DND-41 (cell line): ENCODE results near the gene ZNF518B.
A peak's percentile ranks its signal among the peaks of the same experiment; 100 is the strongest.

Experiments
- ATAC-seq: fragments of 200-7000 bp; cut with Tn5 transposase; 3 replicates; pipeline ENCODE4 v1.9.1; 2021; ENCODE audit warnings: low read depth; ENCODE audit not compliant: insufficient read depth
- DNase-seq: peaks from one replicate; pipeline ENCODE4 v3.0.0-alpha.2; 2020
- H2AFZ ChIP-seq: 2 replicates; pipeline ENCODE4 v1.6.0; 2012; ENCODE audit warnings: low read depth, low read length
- H3K27ac ChIP-seq: 2 replicates; pipeline ENCODE4 v1.5.1; 2012; ENCODE audit warnings: low read length, inconsistent platforms
- H3K27me3 ChIP-seq: fragments of 200-600 bp; sonication (generic); 2 replicates; pipeline ENCODE4 v1.6.0; 2012; ENCODE audit warnings: low read length, mild to moderate bottlenecking, inconsistent platforms; ENCODE audit not compliant: insufficient read depth, poor library complexity
- H3K36me3 ChIP-seq: 2 replicates; pipeline ENCODE4 v1.5.1; 2012; ENCODE audit warnings: low read length, inconsistent platforms; ENCODE audit not compliant: insufficient read depth
- H3K4me1 ChIP-seq: 2 replicates; pipeline ENCODE4 v1.5.1; 2012; ENCODE audit warnings: mild to moderate bottlenecking, low read length; ENCODE audit not compliant: insufficient read depth
- H3K4me2 ChIP-seq: 2 replicates; pipeline ENCODE4 v1.6.0; 2012; ENCODE audit warnings: mild to moderate bottlenecking, moderate library complexity, low read length, inconsistent platforms; ENCODE audit not compliant: insufficient read depth
- H3K4me3 ChIP-seq, 2 experiments: fragments of 200-600 bp in 1 of 2; shearing (Covaris generic) in 1 of 2; 2 replicates each; pipeline ENCODE4 v1.5.1; 2012 to 2016; ENCODE audit warnings: inconsistent platforms in 2 of 2, low read length in 2 of 2, mild to moderate bottlenecking in 2 of 2, low read depth in 1 of 2, moderate library complexity in 1 of 2
- H3K79me2 ChIP-seq: 2 replicates; pipeline ENCODE4 v1.6.0; 2012; ENCODE audit warnings: low read length, inconsistent platforms; ENCODE audit not compliant: insufficient read depth
- H3K9ac ChIP-seq: 2 replicates; pipeline ENCODE4 v1.6.0; 2012; ENCODE audit warnings: low read depth, mild to moderate bottlenecking, inconsistent platforms, low read length, moderate library complexity
- H3K9me3 ChIP-seq: 2 replicates; pipeline ENCODE4 v1.5.1; 2012; ENCODE audit warnings: low read length, moderate library complexity, mild to moderate bottlenecking, inconsistent platforms; ENCODE audit not compliant: insufficient read depth, severe bottlenecking
- H4K20me1 ChIP-seq: 2 replicates; pipeline ENCODE4 v1.6.0; 2012; ENCODE audit warnings: low read length; ENCODE audit not compliant: insufficient read depth
- EZH2 ChIP-seq: IDR thresholded peaks from 3 replicates; pipeline ENCODE4 v1.6.1; 2012; ENCODE audit warnings: borderline replicate concordance, low read depth, mild to moderate bottlenecking, moderate library complexity, low read length, inconsistent platforms; ENCODE audit not compliant: severe bottlenecking
- TF ChIP-seq, protein P1 (sequence below): IDR thresholded peaks from 2 replicates; pipeline ENCODE4 v1.5.1; 2012; ENCODE audit warnings: borderline replicate concordance, low read length, moderate library complexity, mild to moderate bottlenecking; ENCODE audit not compliant: poor library complexity, severe bottlenecking; ENCODE audit errors: extremely low read depth

Gene ZNF518B

DNA sequence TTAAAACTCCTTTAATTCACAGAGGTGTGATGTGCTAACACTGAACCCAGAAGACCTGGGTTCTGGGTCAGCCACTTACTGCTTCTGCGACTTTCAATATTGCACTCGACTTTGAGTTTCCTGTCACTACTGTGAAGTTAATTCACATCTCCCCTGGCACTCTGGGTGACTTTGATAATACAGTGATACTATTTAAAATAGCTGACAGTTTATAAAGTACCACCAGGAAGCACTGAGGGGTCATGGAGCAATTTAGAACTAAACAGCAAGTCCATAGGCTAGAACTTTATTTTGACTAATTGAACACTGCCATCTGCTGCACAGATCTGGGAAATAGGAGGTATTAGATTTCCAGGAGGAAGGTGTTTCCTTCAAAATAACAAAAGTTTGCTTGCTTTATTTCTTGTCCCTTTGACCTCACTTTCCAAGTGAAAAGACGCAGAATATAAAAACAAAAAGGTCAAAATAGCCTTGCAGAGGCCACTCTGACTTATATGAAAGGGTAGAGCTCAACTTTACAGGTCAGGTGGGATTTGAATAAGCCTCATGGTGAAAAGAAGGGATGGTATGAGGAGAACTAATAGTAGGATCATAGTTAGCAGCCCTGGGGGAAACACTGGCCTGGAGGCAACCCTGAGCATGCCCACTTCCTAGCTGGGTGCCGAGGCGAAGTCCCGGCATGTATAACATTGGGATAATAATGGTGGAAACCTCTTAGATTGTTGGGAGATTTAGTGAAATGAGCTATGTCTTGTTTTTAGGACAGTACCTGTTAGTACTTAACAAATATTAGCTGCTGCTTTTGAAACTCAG, 53.4 kb downstream of the ZNF518B start:
- ATAC-seq: peak; percentile 56; the same call in 2 of the 3 replicates
- H3K4me3 ChIP-seq: no peak overlapping the region
- no peaks in the 10 kb centered on the region for H3K27me3 ChIP-seq
- no peaks in the 10 kb centered on the region for H3K79me2 ChIP-seq
- DNase-seq: peak; percentile 9
- no peaks in the 10 kb centered on the region for H3K9me3 ChIP-seq
- H3K4me1 ChIP-seq: no peaks in the 10 kb centered on the region
- no peaks in the 10 kb centered on the region for H4K20me1 ChIP-seq
- H3K9ac ChIP-seq: no peak overlapping the region
- no peak overlapping the region for H2AFZ ChIP-seq
- H3K4me2 ChIP-seq: no peak overlapping the region
- TF ChIP-seq, protein P1, sequence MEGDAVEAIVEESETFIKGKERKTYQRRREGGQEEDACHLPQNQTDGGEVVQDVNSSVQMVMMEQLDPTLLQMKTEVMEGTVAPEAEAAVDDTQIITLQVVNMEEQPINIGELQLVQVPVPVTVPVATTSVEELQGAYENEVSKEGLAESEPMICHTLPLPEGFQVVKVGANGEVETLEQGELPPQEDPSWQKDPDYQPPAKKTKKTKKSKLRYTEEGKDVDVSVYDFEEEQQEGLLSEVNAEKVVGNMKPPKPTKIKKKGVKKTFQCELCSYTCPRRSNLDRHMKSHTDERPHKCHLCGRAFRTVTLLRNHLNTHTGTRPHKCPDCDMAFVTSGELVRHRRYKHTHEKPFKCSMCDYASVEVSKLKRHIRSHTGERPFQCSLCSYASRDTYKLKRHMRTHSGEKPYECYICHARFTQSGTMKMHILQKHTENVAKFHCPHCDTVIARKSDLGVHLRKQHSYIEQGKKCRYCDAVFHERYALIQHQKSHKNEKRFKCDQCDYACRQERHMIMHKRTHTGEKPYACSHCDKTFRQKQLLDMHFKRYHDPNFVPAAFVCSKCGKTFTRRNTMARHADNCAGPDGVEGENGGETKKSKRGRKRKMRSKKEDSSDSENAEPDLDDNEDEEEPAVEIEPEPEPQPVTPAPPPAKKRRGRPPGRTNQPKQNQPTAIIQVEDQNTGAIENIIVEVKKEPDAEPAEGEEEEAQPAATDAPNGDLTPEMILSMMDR: peak; percentile 52
- no peak for TF ChIP-seq EZH2
- H3K27ac ChIP-seq: no peak overlapping the region
- no peaks in the 10 kb centered on the region for H3K36me3 ChIP-seq

DNA sequence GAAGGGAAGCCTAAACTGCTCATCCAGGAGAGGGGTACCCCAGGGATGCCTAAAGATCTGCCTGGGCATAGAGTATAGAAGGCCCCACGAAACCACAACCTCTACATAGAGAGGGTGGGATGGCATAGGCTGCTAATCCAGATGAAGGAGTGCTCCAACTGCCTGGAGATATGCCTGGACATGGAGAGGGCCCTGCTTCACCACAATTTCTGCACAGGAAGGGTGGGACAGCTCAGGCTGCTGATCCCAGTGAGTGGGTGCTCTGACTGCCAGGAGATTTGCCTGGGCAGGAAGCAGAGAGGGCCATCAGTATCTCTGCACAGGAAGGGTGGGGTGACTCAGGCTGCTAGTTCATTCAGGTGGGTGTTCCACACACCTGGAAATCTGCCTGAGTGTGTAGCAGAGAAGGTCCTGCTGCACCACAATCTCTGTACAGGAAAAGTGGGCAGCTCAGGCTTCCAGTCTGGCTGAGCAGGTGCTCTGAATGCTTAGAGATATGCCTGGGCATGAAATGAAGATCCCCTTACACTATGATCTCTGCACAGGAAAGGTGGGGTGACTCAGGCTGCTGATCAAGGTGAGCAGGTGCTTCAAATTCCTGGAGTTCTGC, 61.1 kb downstream of the ZNF518B start:
- Histone ChIP-seq H3K4me3 (no peak overlapping the region), H3K36me3 (no peaks in the 10 kb centered on the region), H2AFZ (no peak overlapping the region), H3K27me3 (no peaks in the 10 kb centered on the region), H3K27ac (no peak overlapping the region), H4K20me1 (no peaks in the 10 kb centered on the region), H3K9me3 (no peaks in the 10 kb centered on the region), H3K4me2 (no peak overlapping the region), H3K79me2 (no peaks in the 10 kb centered on the region), H3K9ac (no peak overlapping the region), H3K4me1 (no peaks in the 10 kb centered on the region)
- ATAC-seq (no peak), DNase-seq (no peak)
- TF ChIP-seq, protein P1: no peak
- no peak for TF ChIP-seq EZH2
